ENCODE results near the gene LYZL1. TPM values are rescaled to one million over a fixed set of nuclear protein-coding genes. Genes with fewer than 3 reads are reported as not detected.
"Not testable (repeated sequence)": the region's sequence is repeated elsewhere in the genome, so short reads cannot be mapped to it uniquely, and the experiment has no call there.

Gene LYZL1
- total and polyA plus RNA-seq, 12 donors: not detected

- Histone ChIP-seq H3K27ac (no peak overlapping the region), H3K36me3 (no peaks in the 10 kb centered on the region), H3K4me3 (no peak overlapping the region), H3K27me3 (peaks cover 0 to 4% (median 0%) of the 10 kb centered on the region in 7 donors), H3K4me1 (peaks cover 0 to 6% (median 3%) of the 10 kb centered on the region in 9 donors), H3K9me3 (no peaks in the 10 kb centered on the region)
- ATAC-seq: no peak
- DNase-seq: no peak
- intact Hi-C loops (cut with DNase I): loop anchor here in 9 of 10 donors (5.0 to 10.0 kb wide), 6 partner anchors 175 to 685 kb away; partner anchors contain the start of gene BAMBI (in 1 of the 9)
- WGBS, 2 donors: 63 to 80% methylated on average over 3 of the region's 3 CpGs
- TF ChIP-seq CTCF (IDR thresholded peaks at IDR 0.05): no peak
Measured at GRCh38 chr10:29309465-29309864, 20.6 kb downstream of the LYZL1 start.

GRCh38 chr10:29310463-29310862, 21.6 kb downstream of the LYZL1 start:
- DNase-seq; intact Hi-C loops (cut with DNase I): not testable (repeated sequence)
- WGBS, 2 donors: 78 to 82% methylated on average over 7 of the region's 7 CpGs

GRCh38 chr10:29313071-29313470, 24.2 kb downstream of the LYZL1 start:
- Histone ChIP-seq H3K27ac (no peak overlapping the region), H3K4me3 (no peak overlapping the region), H3K36me3 (no peaks in the 10 kb centered on the region), H3K4me1 (peaks cover 0 to 7% (median 4%) of the 10 kb centered on the region in 9 donors), H3K9me3 (no peaks in the 10 kb centered on the region), H3K27me3 (peaks cover 0 to 4% (median 0%) of the 10 kb centered on the region in 7 donors)
- TF ChIP-seq CTCF (IDR thresholded peaks at IDR 0.05): no peak
- intact Hi-C loops (cut with DNase I): no loop called here
- WGBS, 2 donors: 81 to 83% methylated on average over 3 of the region's 3 CpGs
- ATAC-seq (no peak), DNase-seq (no peak)

More at GRCh38 chr10:29310463-29310862, 21.6 kb downstream of the LYZL1 start:
- not testable (repeated sequence) for H3K27ac ChIP-seq, ATAC-seq, H3K4me3 ChIP-seq, H3K9me3 ChIP-seq, H3K4me1 ChIP-seq, H3K36me3 ChIP-seq, H3K27me3 ChIP-seq

GRCh38 chr10:29314726-29315125, 25.9 kb downstream of the LYZL1 start:
- WGBS, 2 donors: 89 to 98% methylated on average over 8 of the region's 8 CpGs
- Histone ChIP-seq H3K9me3 (no peaks in the 10 kb centered on the region), H3K27ac (no peak overlapping the region), H3K36me3 (no peaks in the 10 kb centered on the region), H3K27me3 (peaks cover 0 to 5% (median 0%) of the 10 kb centered on the region in 7 donors), H3K4me3 (no peak overlapping the region), H3K4me1 (peaks cover 0 to 21% (median 15%) of the 10 kb centered on the region in 9 donors)
- intact Hi-C loops (cut with DNase I): no loop called here
- DNase-seq (no peak), ATAC-seq (no peak)
- TF ChIP-seq CTCF (IDR thresholded peaks at IDR 0.05): no peak

GRCh38 chr10:29315814-29316213, 26.9 kb downstream of the LYZL1 start:
- peaks cover 0 to 5% (median 0%) of the 10 kb centered on the region in 7 donors for H3K27me3 ChIP-seq
- WGBS, 2 donors: 88 to 89% methylated on average over 5 of the region's 5 CpGs
- DNase-seq: no peak
- no peak overlapping the region for H3K4me3 ChIP-seq
- intact Hi-C loops (cut with DNase I): no loop called here
- no peaks in the 10 kb centered on the region for H3K9me3 ChIP-seq
- no peak for TF ChIP-seq CTCF (IDR thresholded peaks at IDR 0.05)
- no peak for ATAC-seq
- H3K27ac ChIP-seq: no peak overlapping the region
- no peaks in the 10 kb centered on the region for H3K36me3 ChIP-seq
- peaks cover 0 to 21% (median 15%) of the 10 kb centered on the region in 9 donors for H3K4me1 ChIP-seq
